Keratinocyte (primary cell): ENCODE data around the gene DCLK1. TPM values are rescaled to one million over a fixed set of nuclear protein-coding genes. Genes with fewer than 3 reads are reported as not detected.

Experiments used
- DNase-seq: peaks from one replicate; pipeline ENCODE4 v3.0.0-alpha.2; 2011; ENCODE audit warnings: low read depth, missing footprints, low spot score
- FAIRE-seq: peaks from 2 replicates; lab custom pipeline; 2011; peaks lifted over from hg19 to GRCh38; lab: Jason Lieb, UNC
- H2AFZ ChIP-seq: 2 replicates; pipeline ENCODE4 v1.6.0; 2012; ENCODE audit warnings: low read length, control low read depth, inconsistent platforms; ENCODE audit not compliant: control insufficient read depth
- H3K27ac ChIP-seq: 2 replicates; pipeline ENCODE4 v1.5.1; 2011; ENCODE audit warnings: low read length; ENCODE audit not compliant: control insufficient read depth, insufficient read depth
- H3K27me3 ChIP-seq: 3 replicates; pipeline ENCODE4 v1.6.0; 2011; ENCODE audit warnings: low read length; ENCODE audit not compliant: control insufficient read depth, insufficient read depth; ENCODE audit errors: extremely low read depth
- H3K36me3 ChIP-seq, 2 experiments: 2 replicates in 1 of 2; 3 replicates in 1 of 2; pipeline ENCODE4 v1.5.1; 2011; ENCODE audit warnings: low read length in 2 of 2, mild to moderate bottlenecking in 1 of 2; ENCODE audit not compliant: control insufficient read depth in 2 of 2, insufficient read depth in 2 of 2; ENCODE audit errors: extremely low read depth in 1 of 2
- H3K4me1 ChIP-seq: 3 replicates; pipeline ENCODE4 v1.5.1; 2011; ENCODE audit warnings: low read length; ENCODE audit not compliant: control insufficient read depth, insufficient read depth; ENCODE audit errors: extremely low read depth
- H3K4me2 ChIP-seq: 3 replicates; pipeline ENCODE4 v1.6.0; 2011; ENCODE audit warnings: low read depth, low read length; ENCODE audit not compliant: control insufficient read depth, insufficient read depth; ENCODE audit errors: extremely low read depth
- H3K4me3 ChIP-seq, 3 experiments: fragments of 200-600 bp in 1 of 3; sonication (generic) in 1 of 3; 2 replicates in 2 of 3; 3 replicates in 1 of 3; pipeline ENCODE4 v1.5.1; 2011 to 2016; ENCODE audit warnings: low read length in 3 of 3, mild to moderate bottlenecking in 3 of 3, control low read depth in 2 of 3, inconsistent platforms in 1 of 3, low read depth in 1 of 3, mixed read lengths in 1 of 3, mixed run types in 1 of 3, moderate library complexity in 1 of 3; ENCODE audit not compliant: control insufficient read depth in 2 of 3, insufficient read depth in 2 of 3; ENCODE audit errors: extremely low read depth in 1 of 3
- H3K79me2 ChIP-seq: 2 replicates; pipeline ENCODE4 v1.6.0; 2012; ENCODE audit warnings: low read length; ENCODE audit not compliant: control insufficient read depth, insufficient read depth
- H3K9ac ChIP-seq: 3 replicates; pipeline ENCODE4 v1.6.0; 2011; ENCODE audit warnings: low read length; ENCODE audit not compliant: control insufficient read depth, insufficient read depth; ENCODE audit errors: extremely low read depth
- H3K9me1 ChIP-seq: 3 replicates; pipeline ENCODE4 v1.6.0; 2011; ENCODE audit warnings: low read length; ENCODE audit not compliant: control insufficient read depth, insufficient read depth; ENCODE audit errors: extremely low read depth
- H3K9me3 ChIP-seq: 2 replicates; pipeline ENCODE4 v1.5.1; 2012; ENCODE audit warnings: low read depth, low read length; ENCODE audit not compliant: control insufficient read depth
- H4K20me1 ChIP-seq: 3 replicates; pipeline ENCODE4 v1.6.0; 2011; ENCODE audit warnings: low read length; ENCODE audit not compliant: control insufficient read depth, insufficient read depth; ENCODE audit errors: extremely low read depth
- EZH2 ChIP-seq: IDR thresholded peaks from one replicate; pipeline ENCODE4 v1.6.1; 2012; ENCODE audit warnings: inconsistent platforms, mild to moderate bottlenecking, low read length, moderate library complexity
- dilution Hi-C: fragments of 300-500 bp; cut with MboI; formaldehyde crosslinking; loops from one replicate; pipeline ENCODE4 v1.7.0; 2020; ENCODE audit warnings: low sequenced_read_pairs; ENCODE audit not compliant: extremely low pct_ligation_motif_present
- polyA plus RNA-seq, 5 experiments: library from polyadenylated mRNA; depleted of rRNA in 3 of 5; stranded (reverse) in 3 of 5; stranded (forward) in 1 of 5; unstranded in 1 of 5; fragments of >200 nt; gene quantifications; 1 replicate in 1 of 5; 2 replicates in 3 of 5; 3 replicates in 1 of 5; pipeline versions ENCODE4 v1.2.1 to v1.2.3, GENCODE V29; 2011 to 2012; ENCODE audit warnings: missing spikeins in 2 of 5, low read depth in 1 of 5, low replicate concordance in 1 of 5
- TF ChIP-seq, protein P1 (sequence below), 3 experiments: IDR thresholded peaks in 1 of 3; conservative IDR thresholded peaks in 1 of 3; optimal IDR thresholded peaks in 1 of 3; 2 replicates in 2 of 3; 3 replicates in 1 of 3; pipeline versions ENCODE3 to v1.5.1; 2011; ENCODE audit warnings: low read length in 3 of 3, mild to moderate bottlenecking in 3 of 3, moderate library complexity in 2 of 3, control low read depth in 1 of 3, inconsistent platforms in 1 of 3; ENCODE audit not compliant: insufficient read depth in 2 of 3; ENCODE audit errors: extremely low read depth in 1 of 3

Gene DCLK1
- polyA plus RNA-seq, 1 donor (not counting 4 experiments of a cell fraction or from before 2014, with no cell fraction given), result 0.04 TPM

DNA sequence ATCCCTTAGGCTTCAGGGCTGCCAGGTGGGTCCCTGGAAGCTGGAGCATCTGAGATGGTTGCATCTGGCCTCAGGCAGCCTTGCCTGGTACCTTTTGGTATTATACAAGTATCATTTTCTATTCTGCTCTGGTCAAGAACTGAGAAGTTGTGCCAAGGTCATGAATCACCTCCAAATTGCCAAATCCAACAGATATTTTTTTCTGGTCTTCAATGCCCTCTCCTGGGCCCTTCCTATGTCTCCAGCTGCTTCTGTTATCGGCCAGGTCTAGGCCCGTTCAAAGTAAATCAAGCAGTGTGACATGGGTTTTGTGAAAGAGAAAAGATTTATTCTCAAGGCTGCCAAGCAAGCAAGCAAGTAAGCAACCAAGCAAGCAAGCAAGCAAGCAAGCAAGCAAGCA is 383.6 kb downstream of the DCLK1 start:
- no peak for TF ChIP-seq EZH2
- TF ChIP-seq, protein P1, sequence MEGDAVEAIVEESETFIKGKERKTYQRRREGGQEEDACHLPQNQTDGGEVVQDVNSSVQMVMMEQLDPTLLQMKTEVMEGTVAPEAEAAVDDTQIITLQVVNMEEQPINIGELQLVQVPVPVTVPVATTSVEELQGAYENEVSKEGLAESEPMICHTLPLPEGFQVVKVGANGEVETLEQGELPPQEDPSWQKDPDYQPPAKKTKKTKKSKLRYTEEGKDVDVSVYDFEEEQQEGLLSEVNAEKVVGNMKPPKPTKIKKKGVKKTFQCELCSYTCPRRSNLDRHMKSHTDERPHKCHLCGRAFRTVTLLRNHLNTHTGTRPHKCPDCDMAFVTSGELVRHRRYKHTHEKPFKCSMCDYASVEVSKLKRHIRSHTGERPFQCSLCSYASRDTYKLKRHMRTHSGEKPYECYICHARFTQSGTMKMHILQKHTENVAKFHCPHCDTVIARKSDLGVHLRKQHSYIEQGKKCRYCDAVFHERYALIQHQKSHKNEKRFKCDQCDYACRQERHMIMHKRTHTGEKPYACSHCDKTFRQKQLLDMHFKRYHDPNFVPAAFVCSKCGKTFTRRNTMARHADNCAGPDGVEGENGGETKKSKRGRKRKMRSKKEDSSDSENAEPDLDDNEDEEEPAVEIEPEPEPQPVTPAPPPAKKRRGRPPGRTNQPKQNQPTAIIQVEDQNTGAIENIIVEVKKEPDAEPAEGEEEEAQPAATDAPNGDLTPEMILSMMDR (optimal IDR thresholded peaks at IDR 0.05 in 1 of 3, IDR thresholded peaks at IDR 0.05 in 1 of 3, conservative IDR thresholded peaks at IDR 0.05 in 1 of 3; ENCODE audit: extremely low read depth in 1 of 3, insufficient read depth in 2 of 3, low read length in 3 of 3), result no peak
- DNase-seq, result no peak
- H3K4me1 ChIP-seq, result no peaks in the 10 kb centered on the region

DNA sequence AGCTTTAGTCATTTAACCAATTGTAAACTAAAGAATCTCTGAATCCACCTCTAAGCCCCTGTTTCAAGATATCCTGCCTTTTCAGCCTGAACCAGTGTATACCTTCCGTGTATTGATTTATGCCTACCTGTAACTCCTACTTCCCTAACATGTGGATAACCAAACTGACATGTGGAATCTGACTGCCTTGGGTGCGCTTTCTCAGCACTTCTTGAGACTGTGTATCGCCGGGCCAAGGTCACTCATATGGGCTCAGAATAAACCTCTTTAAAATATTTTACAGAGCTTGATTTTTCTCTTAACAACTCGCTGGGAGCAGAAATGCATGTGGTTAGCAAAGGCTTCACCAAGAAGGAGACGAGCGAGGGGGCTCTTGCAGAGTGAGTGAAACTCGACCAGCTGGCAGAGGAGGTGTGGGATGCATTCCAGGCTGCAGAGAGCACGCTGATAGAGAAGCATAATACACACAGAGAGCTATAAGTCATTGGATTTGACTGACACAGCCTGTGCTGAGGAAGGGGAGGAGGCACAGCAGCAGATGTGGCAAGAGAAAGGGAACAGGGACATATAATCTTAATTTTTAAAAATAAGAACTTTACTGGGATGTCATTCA is 386.5 kb downstream of the DCLK1 start:
- no peaks in the 10 kb centered on the region for H3K79me2 ChIP-seq
- no peak overlapping the region for H3K4me2 ChIP-seq
- H3K4me3 ChIP-seq, result no peak overlapping the region
- no peak overlapping the region for H3K27ac ChIP-seq
- FAIRE-seq (no peak), DNase-seq (no peak)
- no peaks in the 10 kb centered on the region for H3K36me3 ChIP-seq
- no peaks in the 10 kb centered on the region for H3K27me3 ChIP-seq
- H4K20me1 ChIP-seq, result no peaks in the 10 kb centered on the region
- no peaks in the 10 kb centered on the region for H3K9me1 ChIP-seq
- no peaks in the 10 kb centered on the region for H3K4me1 ChIP-seq
- no peaks in the 10 kb centered on the region for H3K9me3 ChIP-seq
- dilution Hi-C loops, result loop anchor here (10.0 kb wide), 1 partner anchor 60 kb away; no protein-coding TSS in a partner anchor
- no peak overlapping the region for H2AFZ ChIP-seq
- TF ChIP-seq EZH2, result no peak
- TF ChIP-seq, protein P1 (optimal IDR thresholded peaks at IDR 0.05 in 1 of 3, IDR thresholded peaks at IDR 0.05 in 1 of 3, conservative IDR thresholded peaks at IDR 0.05 in 1 of 3; ENCODE audit: extremely low read depth in 1 of 3, insufficient read depth in 2 of 3, low read length in 3 of 3), result no peak
- H3K9ac ChIP-seq, result no peak overlapping the region

More for the DNA sequence above, 383.6 kb downstream of the DCLK1 start:
- Histone ChIP-seq H2AFZ (no peak overlapping the region), H3K9ac (no peak overlapping the region), H3K4me3 (no peak overlapping the region), H4K20me1 (no peaks in the 10 kb centered on the region), H3K27ac (no peak overlapping the region), H3K4me2 (no peak overlapping the region), H3K36me3 (no peaks in the 10 kb centered on the region), H3K9me3 (no peaks in the 10 kb centered on the region), H3K79me2 (no peaks in the 10 kb centered on the region), H3K27me3 (no peaks in the 10 kb centered on the region), H3K9me1 (no peaks in the 10 kb centered on the region)
- dilution Hi-C loops, result loop anchor here (10.0 kb wide), 1 partner anchor 57 kb away; no protein-coding TSS in a partner anchor
- no peak for FAIRE-seq
